ENCODE measurements around the gene TRAPPC3.
"Not testable (repeated sequence)": the region's sequence is repeated elsewhere in the genome, so short reads cannot be mapped to it uniquely, and the experiment has no call there.

Gene TRAPPC3

DNA sequence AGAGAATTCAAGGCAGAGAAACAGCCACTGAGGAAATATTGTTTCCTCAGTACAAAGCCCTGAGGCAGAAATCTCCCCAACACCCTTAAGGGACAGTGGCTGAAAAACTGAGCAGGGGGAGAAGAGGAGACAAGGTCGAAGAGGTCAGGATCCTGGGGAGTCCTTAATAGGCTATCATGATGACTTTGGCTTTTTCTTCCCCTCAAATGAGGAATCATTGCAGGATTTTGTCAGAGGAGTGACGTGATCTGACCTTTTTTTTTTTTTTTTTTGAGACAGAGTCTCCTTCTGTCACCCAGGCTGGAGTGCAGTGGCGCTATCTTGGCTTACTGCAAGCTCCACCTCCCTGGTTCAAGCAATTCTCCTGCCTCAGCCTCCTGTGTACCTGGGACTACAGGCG is 16.9 kb upstream of the TRAPPC3 start:
- DNase-seq, result no peak

DNA sequence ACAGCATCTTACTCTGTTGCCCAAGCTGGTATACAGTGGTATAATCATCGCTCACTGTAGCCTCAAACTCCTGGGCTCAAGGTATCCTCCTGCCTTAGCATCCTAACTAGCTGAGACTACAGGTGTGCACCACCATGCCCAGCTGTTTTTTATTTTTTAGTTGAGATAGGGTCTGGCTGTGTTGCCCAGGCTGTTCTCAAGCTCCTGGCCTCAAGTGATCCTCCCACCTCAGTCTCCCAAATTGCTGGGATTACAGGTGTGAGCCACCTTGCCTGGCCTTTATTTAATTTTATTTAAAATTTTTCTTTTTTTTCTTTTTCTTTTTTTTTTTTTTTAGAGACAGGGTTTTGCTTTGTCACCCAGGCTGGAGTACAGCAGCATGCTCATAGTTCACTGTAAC is 15.9 kb upstream of the TRAPPC3 start:
- DNase-seq, result no peak

DNA sequence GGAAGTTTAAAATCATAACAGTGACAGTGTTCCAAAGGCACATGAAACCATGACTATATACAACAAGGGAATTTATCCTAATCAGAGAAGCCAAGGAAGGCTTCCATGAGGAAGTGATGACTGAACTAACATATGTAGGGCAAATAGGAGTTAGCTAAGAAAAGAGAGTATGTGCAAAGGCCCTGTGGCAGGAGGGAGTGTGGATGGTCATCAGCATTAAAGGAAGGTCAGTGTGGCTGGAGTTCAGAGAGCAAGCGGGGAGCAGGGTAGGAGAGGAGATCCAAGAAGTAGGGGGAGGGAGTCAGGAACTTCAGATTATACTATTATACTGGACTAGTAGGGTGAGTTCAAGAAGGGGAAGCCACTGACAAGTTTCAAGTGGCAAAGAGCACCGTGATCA is 15.1 kb upstream of the TRAPPC3 start:
- no peak for DNase-seq

GRCh38 chr1:36163426-36163825 is 14.1 kb upstream of the TRAPPC3 start:
- no peak for DNase-seq

GRCh38 chr1:36162680-36163239 is 13.5 kb upstream of the TRAPPC3 start:
- DNase-seq, result no peak

GRCh38 chr1:36161641-36162531 is 12.6 kb upstream of the TRAPPC3 start:
- peak; percentile 64 for DNase-seq

GRCh38 chr1:36160949-36161485 is 11.7 kb upstream of the TRAPPC3 start:
- DNase-seq, result peak; percentile 77

- DNase-seq, result peak; percentile 20
Observed at GRCh38 chr1:36160388-36160948, 11.2 kb upstream of the TRAPPC3 start.

- no peak for DNase-seq
Observed at GRCh38 chr1:36159614-36160387, 10.5 kb upstream of the TRAPPC3 start.

GRCh38 chr1:36158827-36159252 is 9.6 kb upstream of the TRAPPC3 start:
- not testable (repeated sequence) for DNase-seq

DNA sequence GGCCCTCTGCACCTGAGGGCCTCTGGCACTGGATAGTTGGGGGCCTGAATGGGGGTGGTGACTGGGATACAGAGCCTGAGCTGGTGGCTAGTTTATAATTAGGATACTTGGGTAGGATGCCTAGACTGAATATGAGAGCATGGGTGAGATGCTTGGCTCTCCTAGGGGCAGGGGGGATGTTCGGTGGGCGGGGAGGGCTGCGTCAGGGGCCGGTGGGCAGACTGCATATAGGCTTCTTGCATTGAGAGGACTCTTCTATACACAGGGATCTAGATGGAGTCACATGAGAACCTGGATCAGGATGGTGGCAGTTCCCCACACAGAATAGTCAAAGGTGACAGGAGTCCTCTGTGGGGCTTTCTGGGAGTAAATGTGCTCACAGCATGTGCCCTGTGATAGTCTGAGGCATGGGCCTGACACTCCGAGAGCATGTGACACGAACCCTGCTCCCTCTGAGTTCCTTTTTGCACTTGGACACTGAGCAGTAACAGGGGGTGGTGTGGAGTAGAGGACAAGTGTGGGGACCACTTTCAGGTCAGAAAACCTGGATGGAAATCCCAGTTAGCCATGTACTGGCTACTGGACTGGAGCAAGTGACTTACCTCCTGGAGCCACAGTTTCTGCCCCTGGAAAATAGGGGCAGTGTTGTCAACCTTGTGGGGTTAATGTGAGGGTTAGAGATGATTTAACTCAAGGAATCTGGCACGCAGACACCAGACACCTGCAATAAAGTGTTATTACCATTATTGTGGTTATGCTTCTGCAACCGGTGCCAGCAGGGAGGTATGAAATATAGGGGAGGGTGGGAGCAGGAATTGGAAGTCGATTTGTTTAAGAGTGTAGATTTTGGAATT is 8.9 kb upstream of the TRAPPC3 start:
- no peak for DNase-seq

GRCh38 chr1:36157115-36157903 is 8.0 kb upstream of the TRAPPC3 start:
- DNase-seq, result no peak

DNA sequence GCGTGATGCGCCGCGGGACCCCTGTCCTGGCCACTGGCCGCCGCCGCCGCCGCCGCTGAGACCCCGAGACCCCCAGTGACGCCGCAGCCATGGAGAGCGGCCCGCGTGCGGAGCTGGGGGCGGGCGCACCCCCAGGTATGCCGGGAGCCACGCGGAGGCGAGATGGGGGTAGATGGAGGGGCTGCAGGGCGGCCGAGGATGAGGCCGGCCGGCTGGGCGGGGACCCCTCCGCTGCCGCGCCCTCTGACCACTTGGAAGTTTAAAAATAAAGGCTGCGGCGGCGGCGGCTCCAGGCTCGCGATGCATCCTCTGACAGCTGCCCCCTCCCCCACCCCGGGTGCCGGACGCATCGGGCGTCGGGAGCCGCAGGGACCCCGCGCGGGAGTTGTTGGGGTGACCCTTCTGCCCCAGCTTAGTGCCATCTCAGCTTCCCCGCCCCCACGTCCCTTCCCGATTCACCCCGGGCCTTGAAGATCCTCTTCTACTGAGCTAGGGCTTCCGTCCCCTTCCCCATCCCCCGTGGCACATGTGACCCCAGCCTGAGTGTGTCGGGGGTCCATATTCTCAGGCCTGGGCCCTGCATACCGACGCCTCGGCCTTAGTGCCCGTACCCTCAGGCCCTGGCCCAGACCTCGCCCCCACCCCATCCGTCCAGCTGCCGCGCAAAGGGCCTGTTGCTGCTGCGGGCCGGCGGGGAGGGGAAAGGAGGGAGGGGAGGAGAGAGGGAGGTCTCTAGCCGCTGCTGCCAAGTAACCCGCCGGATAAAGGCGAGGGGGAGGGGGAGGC is 7.2 kb upstream of the TRAPPC3 start:
- DNase-seq, result peak; percentile 64

DNA sequence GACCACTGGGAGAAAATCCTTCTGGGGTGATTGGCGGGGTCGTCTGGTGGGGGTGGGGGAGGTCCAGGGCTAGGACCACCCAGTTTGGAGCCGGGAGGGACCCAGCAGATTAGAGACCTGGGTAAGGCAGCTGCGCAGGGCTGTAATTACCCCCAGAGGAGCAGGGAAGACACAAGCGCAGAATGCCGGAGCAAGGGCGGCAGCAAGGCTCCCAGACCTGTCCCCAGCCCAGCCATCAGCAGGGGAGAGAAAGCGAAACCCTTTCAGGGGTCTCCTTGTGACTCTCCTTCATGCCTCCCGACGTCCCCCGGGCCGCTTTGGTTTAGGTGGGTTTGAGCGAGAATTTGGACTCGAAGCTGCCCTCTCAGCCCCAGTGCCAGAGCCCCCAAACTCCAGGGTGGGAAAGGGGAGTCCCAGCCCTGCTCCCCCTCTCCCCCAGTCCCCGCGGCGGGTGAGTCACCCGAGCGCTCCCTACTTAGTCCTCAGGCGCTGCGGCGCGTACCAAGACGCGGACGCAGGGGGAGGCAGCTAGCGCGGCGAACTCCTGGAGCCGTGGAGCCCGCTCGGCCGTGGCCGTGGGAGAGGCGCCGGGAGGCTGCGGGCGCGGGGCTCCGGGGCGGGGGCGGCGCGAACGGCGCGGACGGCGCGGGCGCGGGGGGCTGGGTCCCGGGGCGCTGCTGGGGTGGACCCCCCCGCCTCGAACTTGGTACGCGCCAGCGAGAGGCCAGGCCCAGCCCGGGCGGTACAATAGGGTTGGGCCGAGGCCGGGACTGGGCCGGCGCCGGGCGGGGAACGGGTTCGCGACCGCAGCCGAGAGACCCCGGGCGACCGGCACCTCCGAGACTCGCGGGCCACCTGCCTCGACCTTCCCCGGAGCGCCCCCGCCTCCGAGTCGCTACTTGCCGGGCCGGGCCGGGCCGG is 6.4 kb upstream of the TRAPPC3 start, which contains the start of gene MAP7D1:
MAP7D1 (plus strand) TSS at position 753 of the 921 bp plus-strand sequence. CDS start 258 bp downstream, outside the sequence.
- peak; percentile 87 for DNase-seq

DNA sequence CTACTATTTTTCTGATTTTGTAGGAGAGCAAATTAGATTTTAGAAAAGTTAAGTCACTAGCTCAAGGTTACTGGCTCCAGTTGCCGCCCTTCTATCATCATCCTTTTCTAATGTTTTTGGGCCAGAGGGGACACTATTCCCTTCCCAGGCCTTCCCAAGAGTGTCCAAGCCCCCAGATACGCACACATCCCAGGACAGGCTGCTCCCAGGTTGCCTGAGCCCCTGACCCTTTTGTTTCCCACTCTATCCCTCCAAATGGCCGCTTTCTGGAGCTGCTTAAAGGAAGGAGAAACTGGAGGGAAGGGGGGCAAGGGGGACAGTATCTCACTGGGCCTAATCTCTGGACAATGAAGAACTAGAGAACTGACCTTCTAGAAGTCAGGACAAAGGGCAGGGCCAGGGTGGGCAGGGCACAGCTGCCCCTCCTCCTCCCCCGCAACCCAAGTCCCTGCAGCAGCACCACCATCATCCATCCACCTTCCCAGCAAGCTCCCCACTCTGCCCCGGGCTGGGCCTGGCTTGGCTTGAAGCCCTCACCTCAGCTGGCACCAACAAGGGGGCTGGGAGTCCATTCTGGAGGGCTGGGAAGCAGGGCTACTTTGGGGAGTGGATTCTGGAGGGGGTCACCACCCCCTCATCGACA is 5.6 kb upstream of the TRAPPC3 start:
- no peak for DNase-seq

- no peak for DNase-seq
Observed at GRCh38 chr1:36154335-36154734, 5.0 kb upstream of the TRAPPC3 start.

GRCh38 chr1:36153476-36153875 is 4.2 kb upstream of the TRAPPC3 start:
- no peak for DNase-seq

DNA sequence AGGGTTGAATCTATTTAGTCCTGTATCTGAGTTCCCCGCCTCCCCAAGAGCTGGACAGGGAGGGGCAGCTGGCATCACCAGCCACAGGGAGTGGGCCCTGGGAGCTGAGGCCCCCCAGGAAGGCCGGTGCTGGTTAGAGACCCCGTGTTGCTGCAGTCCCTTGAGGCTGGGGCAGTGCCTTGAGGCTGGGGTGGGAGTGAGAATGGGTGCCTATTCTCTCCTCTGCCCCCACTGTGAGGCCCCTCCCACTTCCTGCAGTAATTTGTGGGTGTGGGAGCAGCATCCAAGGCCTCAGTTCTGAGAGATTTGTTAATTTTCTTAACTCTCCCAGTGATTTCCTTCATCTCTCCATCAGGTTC is 2.5 kb upstream of the TRAPPC3 start:
- DNase-seq, result peak; percentile 78

All from CD4-positive, alpha-beta T cell treated with Interleukin-17A for 1 hour (primary cell).